Activated naive CD4-positive, alpha-beta T cell treated with anti-CD3 and anti-CD28 coated beads, Interleukin-2, amount 50 U/mL, for 16 hours (primary cell): ENCODE measurements around the gene CREG2.

ENCODE experiments used
- DNase-seq: peaks from one replicate; pipeline ENCODE4 v3.0.0-alpha.2; 2020

The CREG2 gene

GRCh38 chr2:101405351-101405899 is 18.1 kb upstream of the CREG2 start:
- no peak for DNase-seq

DNA sequence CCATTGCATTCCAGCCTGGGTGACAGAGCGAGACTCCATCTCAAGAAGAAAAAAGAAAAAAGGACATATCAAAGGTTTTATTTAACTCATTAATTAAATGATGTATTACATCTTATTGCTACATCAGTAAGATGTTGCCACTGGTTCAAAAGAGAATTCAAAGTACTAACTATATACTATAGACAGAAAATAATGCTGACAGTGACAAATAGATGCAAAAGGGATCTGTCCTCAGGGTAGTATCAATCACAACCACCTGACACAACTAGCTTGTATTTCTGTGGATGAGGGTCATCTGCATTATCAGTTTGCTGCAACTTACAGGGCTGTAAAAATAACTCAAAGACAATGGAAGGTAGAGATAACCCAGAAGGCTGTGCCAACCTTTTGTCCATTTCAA is 16.4 kb upstream of the CREG2 start:
- no peak for DNase-seq

- no peak for DNase-seq
Observed at GRCh38 chr2:101402630-101403029, 15.3 kb upstream of the CREG2 start.

DNA sequence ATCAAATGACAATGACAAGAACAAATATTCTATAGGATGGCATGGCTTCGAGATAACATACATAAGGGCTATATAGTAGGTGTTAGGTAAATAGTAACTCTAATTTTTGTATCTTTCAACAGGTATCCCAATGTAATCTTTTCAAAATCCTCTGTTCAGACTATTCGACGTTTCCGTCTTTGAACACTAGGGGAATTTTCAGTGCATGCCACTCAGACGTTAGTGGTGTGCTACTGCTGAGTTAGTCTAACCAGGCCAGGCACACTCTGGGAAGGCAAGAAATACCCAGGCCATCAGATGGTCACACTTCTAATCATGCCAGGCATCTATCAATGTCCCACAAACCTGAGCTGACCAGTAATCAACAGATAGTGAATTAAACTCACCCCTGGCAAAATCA is 14.6 kb upstream of the CREG2 start:
- DNase-seq: no peak

DNA sequence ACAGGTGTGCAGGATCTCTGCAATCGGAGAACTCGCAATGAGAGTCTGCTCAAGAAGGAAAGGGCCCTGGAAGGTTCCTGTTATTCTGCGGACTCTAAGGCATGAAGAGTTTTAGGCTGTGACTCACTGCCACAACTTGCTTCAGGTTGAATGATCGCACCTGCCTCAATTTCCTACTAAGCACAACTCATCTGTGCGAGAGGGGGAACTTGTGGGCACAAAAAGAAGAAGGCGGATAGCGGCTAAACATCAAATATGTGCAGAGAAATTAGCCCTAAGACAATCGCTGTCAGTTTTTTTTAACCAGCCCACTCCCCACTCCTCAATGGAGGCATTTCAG is 14.0 kb upstream of the CREG2 start:
- no peak for DNase-seq

DNA sequence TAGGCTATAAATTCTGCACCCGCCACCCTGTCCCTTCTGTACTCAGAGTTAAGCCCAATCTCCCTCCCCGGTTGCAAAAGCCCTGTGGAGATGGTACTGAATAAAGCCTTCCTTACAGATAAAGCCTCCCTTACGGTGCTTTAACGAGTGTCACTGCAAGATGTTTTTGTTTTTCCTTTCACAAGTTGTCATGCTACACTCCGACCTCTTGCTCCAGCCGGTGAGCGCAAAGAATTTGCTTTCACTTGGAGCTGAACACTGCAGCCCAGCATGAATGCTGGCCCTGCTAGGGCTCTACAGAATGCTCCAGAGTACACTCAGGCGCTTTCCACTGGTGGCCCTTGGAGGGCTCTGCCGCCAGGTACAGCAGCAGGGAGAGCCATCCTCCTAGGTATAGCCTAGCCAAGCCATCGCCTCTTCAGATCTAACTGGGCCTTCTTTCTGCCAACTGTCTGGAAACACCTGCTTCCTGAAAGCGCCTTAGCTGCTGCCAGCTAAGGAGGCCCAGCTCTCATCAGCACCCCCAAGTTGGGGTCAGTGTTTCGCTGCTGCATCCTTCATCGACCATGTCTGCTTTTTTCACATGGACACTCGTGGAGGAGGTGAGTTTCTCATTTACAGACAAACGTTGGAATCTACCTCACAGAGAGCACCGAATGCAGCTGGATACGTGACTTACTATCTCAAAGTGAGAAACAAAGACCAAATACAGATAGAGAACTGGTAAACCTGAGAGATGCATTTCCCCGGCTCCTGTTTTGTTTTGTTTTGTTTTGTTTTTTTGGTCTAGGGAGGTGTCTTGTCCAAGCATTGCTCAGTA is 13.4 kb upstream of the CREG2 start:
- no peak for DNase-seq

DNA sequence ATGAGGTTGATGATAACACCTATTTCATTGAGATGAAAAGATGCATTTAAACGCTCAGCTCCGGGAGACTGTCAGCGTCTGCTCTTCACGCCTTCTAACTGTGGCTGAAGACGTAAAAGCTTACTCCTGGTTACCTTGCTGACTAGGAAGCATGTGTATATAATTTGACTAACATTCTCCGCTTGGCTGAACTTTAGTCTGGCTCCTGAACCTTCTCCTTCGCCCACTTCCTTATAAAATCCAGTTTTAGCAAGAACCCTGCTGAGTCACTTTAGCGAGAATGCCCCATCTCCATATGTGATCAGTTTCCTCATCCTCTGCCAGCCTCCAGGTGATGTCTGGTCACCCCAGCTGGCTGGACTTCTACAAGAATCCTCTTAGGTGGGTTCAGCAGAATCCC is 12.7 kb upstream of the CREG2 start:
- DNase-seq: no peak

DNA sequence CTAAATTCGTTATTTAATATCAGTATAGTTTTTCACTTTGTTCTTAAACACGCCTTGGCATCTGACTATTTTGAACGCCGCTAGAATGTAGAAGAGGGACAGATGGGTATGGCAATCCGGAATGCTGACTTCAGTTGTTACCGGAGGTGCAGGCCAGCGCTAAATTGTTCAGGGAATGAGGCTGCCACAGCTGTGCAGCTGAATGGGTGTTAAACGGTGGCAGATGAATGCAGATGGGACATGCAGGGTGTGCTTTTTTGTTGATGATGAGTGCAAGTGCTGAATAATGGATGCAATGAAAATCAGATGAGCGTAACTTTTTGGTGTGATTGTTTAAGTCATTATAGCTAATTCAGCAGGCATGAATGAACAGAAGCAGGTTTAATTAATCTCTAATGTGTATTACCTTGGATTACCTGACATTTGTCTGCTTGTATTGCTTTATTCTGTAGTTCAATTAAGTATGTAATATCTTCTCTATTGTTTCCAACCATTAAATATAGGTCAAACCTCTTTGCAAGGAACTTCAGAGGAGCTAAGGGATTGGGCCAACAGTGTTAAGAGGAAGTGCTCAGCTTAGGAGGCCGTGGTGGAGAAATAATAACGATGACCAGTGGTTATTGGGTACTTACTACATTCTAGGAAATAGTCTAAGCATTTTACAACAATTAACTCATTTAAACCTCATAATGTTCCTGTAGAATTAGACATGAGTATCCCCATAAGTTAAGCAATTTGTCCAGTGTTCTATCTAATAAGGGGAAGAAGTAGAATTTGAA is 11.9 kb upstream of the CREG2 start:
- DNase-seq: no peak

DNA sequence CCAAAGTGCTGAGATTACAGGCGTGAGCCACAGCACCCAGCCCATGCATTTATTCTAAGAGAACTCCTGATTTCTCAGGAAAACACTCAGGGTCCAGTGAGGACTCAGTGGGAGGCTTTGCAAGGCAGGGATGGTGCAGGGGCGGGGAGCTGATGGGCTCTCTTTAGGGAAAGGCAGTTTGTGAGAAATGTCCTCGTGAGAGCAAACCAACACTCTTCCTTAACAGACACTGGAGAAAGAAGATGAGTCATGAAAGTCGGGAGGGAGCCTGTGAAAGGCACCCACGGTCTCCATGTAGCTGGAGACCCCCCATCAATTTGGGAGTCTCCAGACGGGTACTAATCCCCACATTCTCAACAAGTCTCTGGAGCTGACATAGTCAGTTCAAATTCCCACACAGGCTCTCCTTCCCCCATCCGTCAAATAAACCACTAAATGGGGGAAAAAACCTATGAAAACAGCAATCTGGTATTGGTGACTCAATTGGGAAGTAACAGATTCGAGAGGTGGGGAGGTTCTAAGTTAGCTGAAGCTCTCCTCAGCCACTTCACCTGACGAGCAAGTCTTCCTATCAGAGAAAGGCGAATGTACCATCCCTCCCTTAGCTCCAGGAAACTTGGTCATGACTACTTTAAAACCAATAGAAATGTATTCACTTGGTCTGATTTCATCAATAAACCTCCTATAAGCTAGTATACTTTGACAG is 11.0 kb upstream of the CREG2 start:
- no peak for DNase-seq

DNA sequence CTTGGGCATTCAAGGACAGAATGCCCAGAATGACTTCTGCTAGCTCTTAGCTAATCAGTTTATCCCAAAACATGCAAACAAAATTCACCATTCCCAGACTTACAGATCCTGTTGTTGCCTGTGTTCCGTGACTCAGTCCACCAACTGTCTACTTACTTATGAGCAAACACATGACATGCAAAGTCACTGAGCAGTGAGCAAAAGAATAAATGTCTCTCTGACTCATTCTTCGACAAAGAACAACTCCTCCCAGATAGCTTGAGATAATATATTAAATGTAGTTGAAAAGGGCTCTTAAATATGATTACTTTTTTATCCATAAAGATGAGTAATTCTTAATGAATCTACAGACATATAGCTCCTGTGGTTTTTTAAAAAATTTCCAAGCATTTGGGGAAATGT is 9.0 kb upstream of the CREG2 start:
- DNase-seq: no peak

- no peak for DNase-seq
Observed at GRCh38 chr2:101395545-101396315, 8.4 kb upstream of the CREG2 start.

DNA sequence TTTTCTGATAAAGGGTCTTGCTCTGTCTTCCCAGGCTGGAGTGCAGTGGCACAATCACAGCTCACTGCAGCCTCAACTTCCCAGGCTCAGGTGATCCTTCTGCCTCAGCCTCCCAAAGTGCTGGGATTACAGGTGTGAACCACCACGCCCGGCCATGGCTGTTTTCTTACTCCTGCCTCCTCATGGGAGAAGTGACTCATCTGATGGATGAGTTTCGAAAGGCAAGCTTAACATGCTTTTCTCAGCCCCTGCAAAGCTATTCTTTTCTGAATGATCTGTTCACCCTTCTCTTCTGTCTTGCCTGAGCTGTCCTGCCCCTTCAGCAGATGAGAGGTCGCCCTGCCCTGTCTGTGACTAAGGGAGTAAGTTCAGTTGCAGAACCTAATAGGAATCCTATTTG is 929 bp upstream of the CREG2 start:
- DNase-seq: no peak

DNA sequence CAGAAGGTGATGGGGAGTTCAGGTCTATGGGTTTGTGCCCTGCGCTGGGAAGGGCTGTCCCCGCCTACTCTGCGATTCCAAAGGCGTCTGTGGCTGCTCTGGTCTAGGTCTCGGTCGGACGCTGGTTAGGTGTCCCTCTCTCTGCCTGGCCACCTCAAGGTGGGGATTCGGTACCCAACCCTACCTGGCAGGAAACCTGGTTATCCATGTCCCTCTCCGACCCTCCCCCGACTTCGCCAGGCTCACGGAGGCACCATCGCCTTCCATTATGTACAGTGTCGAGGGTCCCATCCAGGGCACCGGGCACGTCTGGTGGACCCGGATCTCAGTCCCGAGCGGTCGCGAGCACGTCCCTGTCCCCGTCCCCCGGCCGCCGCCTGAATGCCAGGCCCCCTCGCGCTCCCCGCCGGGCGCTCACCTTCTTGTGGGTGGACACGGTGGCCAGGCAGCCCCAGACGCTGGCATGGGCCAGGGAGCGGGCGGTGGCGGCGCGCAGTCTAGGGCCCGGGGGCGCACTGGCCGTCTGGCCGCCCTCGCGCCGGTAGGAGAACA is 628 bp downstream of the CREG2 start:
- no peak for DNase-seq

- no peak for DNase-seq
Observed at GRCh38 chr2:101383016-101383541, 4.2 kb downstream of the CREG2 start.

- DNase-seq: no peak
Observed at GRCh38 chr2:101382442-101382841, 4.9 kb downstream of the CREG2 start.

DNA sequence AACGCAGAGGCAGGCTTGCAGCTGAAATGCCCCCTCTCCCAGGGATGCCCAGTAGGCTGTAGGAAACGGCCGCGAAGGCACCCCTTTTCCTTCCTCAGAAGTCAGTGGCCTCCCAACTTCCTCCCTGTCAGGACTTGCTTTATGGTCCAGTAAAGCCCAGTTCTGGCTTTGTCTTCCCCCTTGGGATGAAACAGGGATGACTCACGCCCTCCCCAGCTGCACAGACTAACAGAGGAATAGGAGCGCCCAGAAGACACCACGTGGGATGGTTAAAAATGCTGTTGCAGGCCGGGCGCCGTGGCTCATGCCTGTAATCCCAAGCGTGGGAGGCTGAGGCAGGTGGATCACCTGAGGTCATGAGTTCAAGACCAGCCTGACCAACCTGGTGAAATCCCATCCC is 6.9 kb downstream of the CREG2 start:
- DNase-seq: no peak

- DNase-seq: no peak
Observed at GRCh38 chr2:101379091-101379490, 8.2 kb downstream of the CREG2 start.

DNA sequence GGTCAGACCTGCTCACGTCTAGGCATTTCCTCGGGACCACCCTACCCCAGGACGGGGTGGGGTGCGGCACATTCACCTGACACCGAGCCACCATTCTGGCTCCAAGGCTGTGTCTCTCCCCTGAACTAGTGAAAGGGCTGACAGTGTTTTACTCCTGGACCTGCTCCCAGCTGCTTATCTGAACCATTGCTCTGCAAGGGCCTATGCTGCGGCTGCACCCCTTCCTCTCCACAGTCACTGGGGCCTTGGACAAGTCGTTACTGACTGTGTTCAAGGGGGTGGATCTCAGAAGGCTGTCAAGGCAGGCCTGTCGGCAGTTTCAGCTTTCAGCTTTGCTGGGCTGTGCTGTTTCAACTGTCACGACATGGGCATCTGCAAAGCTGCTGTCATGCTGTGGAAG is 11.7 kb downstream of the CREG2 start:
- DNase-seq: no peak

DNA sequence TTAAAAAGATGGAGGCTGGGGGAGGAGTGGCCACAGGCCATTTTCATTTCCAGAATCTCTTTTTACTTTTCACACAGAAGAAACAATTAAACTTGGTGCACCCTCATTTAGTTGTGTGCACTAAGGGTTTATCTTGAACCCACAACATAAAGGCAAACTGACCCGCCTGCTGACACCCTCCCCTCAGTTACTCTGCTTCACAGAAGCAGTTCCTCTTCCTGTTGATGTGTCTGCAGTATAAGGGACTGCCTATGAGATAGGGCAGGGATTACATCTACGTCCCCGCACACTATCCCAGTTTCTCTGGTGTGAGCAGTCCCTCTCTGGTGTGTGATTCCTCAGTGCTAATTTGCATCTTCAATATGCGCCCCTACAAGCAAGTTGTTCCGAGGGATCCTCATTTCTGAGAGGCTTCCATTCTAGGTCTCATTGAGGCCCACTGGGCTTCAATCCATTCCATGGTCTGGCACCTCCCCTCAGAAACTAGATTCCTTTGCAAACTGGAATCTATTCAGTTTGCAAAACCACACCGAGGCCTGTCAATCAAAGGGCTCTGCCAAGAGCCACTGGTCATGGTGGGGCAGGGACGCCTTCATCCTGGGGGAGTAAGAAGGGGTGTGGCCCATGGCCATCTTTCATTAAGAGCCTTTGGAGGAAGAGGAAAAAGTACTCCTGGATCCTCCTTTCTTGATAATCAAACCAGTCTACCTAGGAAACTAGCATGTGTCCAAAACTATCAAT is 12.3 kb downstream of the CREG2 start:
- DNase-seq: no peak

GRCh38 chr2:101372792-101373191 is 14.5 kb downstream of the CREG2 start:
- no peak for DNase-seq

DNA sequence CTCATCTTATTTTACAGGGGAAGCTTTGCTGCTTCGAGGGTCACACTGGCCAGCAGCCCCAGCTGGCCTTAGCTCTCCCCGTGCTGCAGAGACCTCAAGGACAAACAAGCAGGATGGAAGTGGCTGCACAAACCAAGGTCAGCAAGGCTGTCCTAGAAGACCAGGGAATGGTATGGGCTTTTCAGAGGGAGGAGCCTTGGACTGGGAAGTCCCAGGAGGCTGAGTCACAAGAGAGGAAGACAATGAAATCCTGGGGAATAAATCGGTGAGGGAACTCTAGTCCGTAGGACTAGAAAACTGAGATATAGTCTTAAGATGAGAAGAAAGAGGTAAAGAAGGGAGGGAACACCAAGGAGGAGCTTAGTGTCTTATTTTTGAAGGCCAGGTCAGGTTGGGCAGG is 15.7 kb downstream of the CREG2 start:
- DNase-seq: no peak

GRCh38 chr2:101369100-101369499 is 18.2 kb downstream of the CREG2 start:
- DNase-seq: no peak
